IPS-18a (cell line): ENCODE results near the gene TSHR.

Experiments
- H3K27ac ChIP-seq: one replicate; pipeline ENCODE4 v1.5.1; 2013; ENCODE audit warnings: low read length
- H3K27me3 ChIP-seq: one replicate; pipeline ENCODE4 v1.6.1; 2013; ENCODE audit warnings: mild to moderate bottlenecking, low read length; ENCODE audit not compliant: control insufficient read depth, insufficient read depth
- H3K36me3 ChIP-seq: one replicate; pipeline ENCODE4 v1.6.1; 2013; ENCODE audit warnings: low read depth, low read length; ENCODE audit not compliant: control insufficient read depth
- H3K4me1 ChIP-seq: one replicate; pipeline ENCODE4 v1.6.1; 2013; ENCODE audit warnings: low read depth, low read length; ENCODE audit not compliant: control insufficient read depth
- H3K4me3 ChIP-seq: one replicate; pipeline ENCODE4 v1.5.1; 2013; ENCODE audit warnings: low read length
- H3K9ac ChIP-seq: one replicate; pipeline ENCODE4 v1.6.1; 2013; ENCODE audit warnings: mild to moderate bottlenecking, low read length, moderate library complexity
- H3K9me3 ChIP-seq: one replicate; pipeline ENCODE4 v1.6.1; 2013; ENCODE audit warnings: low read depth, low read length; ENCODE audit not compliant: control insufficient read depth

Gene TSHR

GRCh38 chr14:81122326-81122725, 166.9 kb downstream of the TSHR start:
- Histone ChIP-seq H3K36me3 (no peaks in the 10 kb centered on the region), H3K4me3 (no peak overlapping the region), H3K9me3 (no peaks in the 10 kb centered on the region), H3K27me3 (no peaks in the 10 kb centered on the region), H3K9ac (no peak overlapping the region), H3K27ac (no peak overlapping the region), H3K4me1 (no peaks in the 10 kb centered on the region)

GRCh38 chr14:81123811-81124210, 168.4 kb downstream of the TSHR start:
- no peak overlapping the region for H3K4me3 ChIP-seq
- H3K9me3 ChIP-seq = no peaks in the 10 kb centered on the region
- H3K9ac ChIP-seq = no peak overlapping the region

GRCh38 chr14:81125536-81125935, 170.1 kb downstream of the TSHR start:
- H3K27ac ChIP-seq = no peak overlapping the region

More at GRCh38 chr14:81123811-81124210, 168.4 kb downstream of the TSHR start:
- Histone ChIP-seq H3K36me3 (no peaks in the 10 kb centered on the region), H3K4me1 (no peaks in the 10 kb centered on the region), H3K27ac (no peak overlapping the region), H3K27me3 (no peaks in the 10 kb centered on the region)

GRCh38 chr14:81127785-81128184, 172.4 kb downstream of the TSHR start:
- H3K9me3 ChIP-seq = no peaks in the 10 kb centered on the region
- H3K27me3 ChIP-seq = no peaks in the 10 kb centered on the region
- no peaks in the 10 kb centered on the region for H3K36me3 ChIP-seq
- H3K27ac ChIP-seq = no peak overlapping the region
- no peaks in the 10 kb centered on the region for H3K4me1 ChIP-seq
- no peak overlapping the region for H3K4me3 ChIP-seq
- no peak overlapping the region for H3K9ac ChIP-seq

More at GRCh38 chr14:81125536-81125935, 170.1 kb downstream of the TSHR start:
- H3K9ac ChIP-seq = no peak overlapping the region
- no peaks in the 10 kb centered on the region for H3K4me1 ChIP-seq
- H3K36me3 ChIP-seq = no peaks in the 10 kb centered on the region
- no peak overlapping the region for H3K4me3 ChIP-seq
- no peaks in the 10 kb centered on the region for H3K27me3 ChIP-seq
- H3K9me3 ChIP-seq = no peaks in the 10 kb centered on the region

GRCh38 chr14:81129242-81129641, 173.8 kb downstream of the TSHR start:
- Histone ChIP-seq H3K27ac (no peak overlapping the region), H3K27me3 (no peaks in the 10 kb centered on the region), H3K9ac (no peak overlapping the region), H3K36me3 (no peaks in the 10 kb centered on the region), H3K9me3 (no peaks in the 10 kb centered on the region), H3K4me1 (no peaks in the 10 kb centered on the region), H3K4me3 (no peak overlapping the region)

- Histone ChIP-seq H3K9me3 (no peaks in the 10 kb centered on the region), H3K9ac (no peak overlapping the region), H3K27me3 (no peaks in the 10 kb centered on the region), H3K4me3 (no peak overlapping the region), H3K36me3 (no peaks in the 10 kb centered on the region), H3K27ac (no peak overlapping the region), H3K4me1 (no peaks in the 10 kb centered on the region)
Measured at GRCh38 chr14:81132468-81132867, 177.0 kb downstream of the TSHR start.

- no peaks in the 10 kb centered on the region for H3K36me3 ChIP-seq
- no peak overlapping the region for H3K9ac ChIP-seq
- H3K27me3 ChIP-seq = no peaks in the 10 kb centered on the region
- no peak overlapping the region for H3K4me3 ChIP-seq
- no peaks in the 10 kb centered on the region for H3K9me3 ChIP-seq
- H3K27ac ChIP-seq = no peak overlapping the region
- H3K4me1 ChIP-seq = no peaks in the 10 kb centered on the region
Measured at GRCh38 chr14:81133400-81133799, 178.0 kb downstream of the TSHR start.

GRCh38 chr14:81137316-81137715, 181.9 kb downstream of the TSHR start:
- Histone ChIP-seq H3K4me3 (no peak overlapping the region), H3K27ac (no peak overlapping the region), H3K4me1 (no peaks in the 10 kb centered on the region), H3K36me3 (no peaks in the 10 kb centered on the region), H3K27me3 (no peaks in the 10 kb centered on the region), H3K9ac (no peak overlapping the region), H3K9me3 (no peaks in the 10 kb centered on the region)

DNA sequence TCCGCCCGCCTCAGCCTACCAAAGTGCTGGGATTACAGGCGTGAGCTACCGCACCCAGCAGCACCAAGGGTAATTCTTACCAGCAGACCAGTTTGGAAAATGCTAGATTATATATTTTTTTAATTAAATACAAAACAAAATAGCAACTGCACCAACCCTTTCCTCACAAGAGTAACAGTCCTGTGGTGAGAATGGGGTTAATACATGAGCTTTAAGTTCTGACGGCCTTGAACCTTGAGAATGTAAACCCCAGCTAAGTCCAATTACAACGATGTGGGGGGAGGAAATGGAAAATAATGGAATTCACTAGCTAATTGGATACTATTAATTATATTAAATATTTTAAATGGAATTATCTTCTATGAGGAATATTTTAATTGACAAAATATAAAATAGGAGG, 183.0 kb downstream of the TSHR start:
- Histone ChIP-seq H3K4me1 (no peaks in the 10 kb centered on the region), H3K4me3 (no peak overlapping the region), H3K9me3 (no peaks in the 10 kb centered on the region), H3K9ac (no peak overlapping the region), H3K27me3 (no peaks in the 10 kb centered on the region), H3K36me3 (no peaks in the 10 kb centered on the region), H3K27ac (no peak overlapping the region)

GRCh38 chr14:81141426-81141825, 186.0 kb downstream of the TSHR start:
- Histone ChIP-seq H3K36me3 (no peaks in the 10 kb centered on the region), H3K9me3 (no peaks in the 10 kb centered on the region), H3K4me3 (no peak overlapping the region), H3K4me1 (no peaks in the 10 kb centered on the region), H3K27me3 (no peaks in the 10 kb centered on the region), H3K9ac (no peak overlapping the region), H3K27ac (no peak overlapping the region)

DNA sequence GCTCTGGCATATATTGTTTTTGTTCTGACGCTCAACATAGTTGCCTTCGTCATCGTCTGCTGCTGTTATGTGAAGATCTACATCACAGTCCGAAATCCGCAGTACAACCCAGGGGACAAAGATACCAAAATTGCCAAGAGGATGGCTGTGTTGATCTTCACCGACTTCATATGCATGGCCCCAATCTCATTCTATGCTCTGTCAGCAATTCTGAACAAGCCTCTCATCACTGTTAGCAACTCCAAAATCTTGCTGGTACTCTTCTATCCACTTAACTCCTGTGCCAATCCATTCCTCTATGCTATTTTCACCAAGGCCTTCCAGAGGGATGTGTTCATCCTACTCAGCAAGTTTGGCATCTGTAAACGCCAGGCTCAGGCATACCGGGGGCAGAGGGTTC, 188.4 kb downstream of the TSHR start:
- no peaks in the 10 kb centered on the region for H3K4me1 ChIP-seq

DNA sequence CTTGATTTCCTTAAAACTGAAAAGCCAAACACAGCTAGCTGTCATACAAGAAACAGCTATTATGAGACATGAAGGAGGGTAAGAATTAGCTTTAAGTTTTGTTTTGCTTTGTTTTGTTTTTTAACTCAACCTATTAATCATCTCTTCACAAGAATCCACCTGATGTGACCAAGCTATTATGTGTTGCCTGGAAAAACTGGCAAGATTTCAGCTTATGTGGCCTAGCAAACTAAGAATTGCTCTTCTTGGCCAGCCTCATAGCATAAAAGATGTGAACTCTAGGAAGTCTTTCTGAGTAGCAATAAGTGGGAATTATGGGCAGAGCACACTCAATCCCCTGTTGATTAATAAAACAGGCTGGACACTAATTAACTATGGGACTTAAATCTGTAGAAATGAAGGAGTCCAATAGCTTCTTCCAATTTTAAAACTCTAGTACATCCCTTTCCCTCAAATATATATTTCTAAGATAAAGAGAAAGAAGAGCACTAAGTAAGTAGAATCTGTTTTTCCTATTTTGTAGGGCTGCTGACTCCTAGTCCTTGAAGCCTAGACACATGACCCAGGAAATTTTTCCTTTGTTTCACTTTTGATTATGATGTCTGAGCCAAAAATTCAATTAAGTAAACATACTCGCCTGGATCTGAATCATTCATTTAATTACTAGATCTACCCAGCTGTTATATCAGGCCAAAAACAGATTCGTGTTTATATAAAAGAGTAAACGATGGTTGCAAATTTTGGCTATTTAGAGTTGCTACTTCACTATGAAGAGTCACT, 189.6 kb downstream of the TSHR start:
- no peak overlapping the region for H3K27ac ChIP-seq
- no peak overlapping the region for H3K4me3 ChIP-seq
- H3K36me3 ChIP-seq = no peaks in the 10 kb centered on the region
- no peaks in the 10 kb centered on the region for H3K9me3 ChIP-seq
- no peaks in the 10 kb centered on the region for H3K4me1 ChIP-seq
- H3K27me3 ChIP-seq = no peaks in the 10 kb centered on the region
- no peak overlapping the region for H3K9ac ChIP-seq

More for the DNA sequence above, 188.4 kb downstream of the TSHR start:
- no peak overlapping the region for H3K4me3 ChIP-seq
- H3K36me3 ChIP-seq = no peaks in the 10 kb centered on the region
- H3K9me3 ChIP-seq = no peaks in the 10 kb centered on the region
- no peaks in the 10 kb centered on the region for H3K27me3 ChIP-seq
- H3K27ac ChIP-seq = no peak overlapping the region
- no peak overlapping the region for H3K9ac ChIP-seq
